HepG2 (cell line): ENCODE data around the gene SEC24B. TPM values are rescaled to one million over a fixed set of nuclear protein-coding genes. Genes with fewer than 3 reads are reported as not detected.

ENCODE experiments used
- FOXO1 ChIP-seq: sonication (generic); formaldehyde crosslinking; IDR thresholded peaks from 2 replicates; pipeline ENCODE4 v1.4.0; 2020; ENCODE audit warnings: missing genetic modification reagents
- HBP1 ChIP-seq: IDR thresholded peaks from 2 replicates; pipeline ENCODE4 v1.6.1; 2016; ENCODE audit warnings: low read depth, control low read depth
- HDAC1 ChIP-seq: sonication (generic); formaldehyde crosslinking; IDR thresholded peaks from 2 replicates; pipeline ENCODE4 v1.5.1; 2020; ENCODE audit warnings: mild to moderate bottlenecking, missing genetic modification reagents
- HOXA9 ChIP-seq: sonication (generic); formaldehyde crosslinking; IDR thresholded peaks from 2 replicates; pipeline ENCODE4 v1.8.1; 2022; ENCODE audit warnings: missing genetic modification reagents, mild to moderate bottlenecking, moderate library complexity, borderline replicate concordance
- ISL2 ChIP-seq: sonication (generic); formaldehyde crosslinking; IDR thresholded peaks from 2 replicates; pipeline ENCODE4 v1.5.0; 2020; ENCODE audit warnings: missing genetic modification reagents
- JARID2 ChIP-seq: sonication (generic); formaldehyde crosslinking; IDR thresholded peaks from 2 replicates; pipeline ENCODE4 v1.8.1; 2023; ENCODE audit warnings: missing genetic modification reagents, inconsistent platforms; ENCODE audit not compliant: insufficient replicate concordance
- KAT7 ChIP-seq: IDR thresholded peaks from 2 replicates; pipeline ENCODE4 v1.6.1; 2018; ENCODE audit warnings: borderline replicate concordance, missing compliant biosample characterization
- KAT8 ChIP-seq: IDR thresholded peaks from 2 replicates; pipeline ENCODE4 v1.6.1; 2016; ENCODE audit warnings: missing genetic modification reagents, missing compliant biosample characterization
- KDM6A ChIP-seq: IDR thresholded peaks from 2 replicates; pipeline ENCODE4 v1.6.1; 2016; ENCODE audit warnings: low read depth
- KMT2A ChIP-seq: sonication (generic); formaldehyde crosslinking; IDR thresholded peaks from 2 replicates; pipeline ENCODE4 v1.4.0; 2020; ENCODE audit warnings: missing genetic modification reagents
- NAIF1 ChIP-seq: sonication (generic); formaldehyde crosslinking; IDR thresholded peaks from 2 replicates; pipeline ENCODE4 v1.5.0; 2020; ENCODE audit warnings: mild to moderate bottlenecking, missing genetic modification reagents, borderline replicate concordance
- NKX3-1 ChIP-seq: sonication (generic); formaldehyde crosslinking; IDR thresholded peaks from 2 replicates; pipeline ENCODE4 v1.5.0; 2020; ENCODE audit warnings: missing genetic modification reagents
- POLR2A ChIP-seq, 2 experiments: IDR thresholded peaks; 2 replicates each; pipeline ENCODE4 v1.6.1; 2011; ENCODE audit warnings: low read depth in 2 of 2, low read length in 2 of 2, mild to moderate bottlenecking in 1 of 2, moderate library complexity in 1 of 2; ENCODE audit not compliant: insufficient read depth in 1 of 2
- SNAPC2 ChIP-seq: sonication (generic); formaldehyde crosslinking; IDR thresholded peaks from 2 replicates; pipeline ENCODE4 v1.8.1; 2022; ENCODE audit warnings: mild to moderate bottlenecking, missing genetic modification reagents
- TAF1 ChIP-seq: sonication (generic); formaldehyde crosslinking; IDR thresholded peaks from 2 replicates; pipeline ENCODE4 v1.4.0; 2020; ENCODE audit warnings: missing genetic modification reagents
- TBP ChIP-seq: sonication (generic); formaldehyde crosslinking; IDR thresholded peaks from 2 replicates; pipeline ENCODE4 v1.5.0; 2020; ENCODE audit warnings: missing genetic modification reagents
- TEF ChIP-seq: sonication (generic); formaldehyde crosslinking; IDR thresholded peaks from 2 replicates; pipeline ENCODE4 v1.5.0; 2020; ENCODE audit warnings: missing genetic modification reagents
- UBTF ChIP-seq: sonication (generic); formaldehyde crosslinking; IDR thresholded peaks from 2 replicates; pipeline ENCODE4 v1.4.0; 2020; ENCODE audit warnings: mild to moderate bottlenecking, missing genetic modification reagents
- ZBTB39 ChIP-seq: sonication (generic); formaldehyde crosslinking; IDR thresholded peaks from 2 replicates; pipeline ENCODE4 v1.5.0; 2020; ENCODE audit warnings: missing genetic modification reagents
- ZNF138 ChIP-seq: sonication (generic); formaldehyde crosslinking; IDR thresholded peaks from 2 replicates; pipeline ENCODE4 v1.5.0; 2020; ENCODE audit warnings: mild to moderate bottlenecking, low read depth, missing genetic modification reagents
- ZNF296 ChIP-seq: sonication (generic); formaldehyde crosslinking; conservative IDR thresholded peaks from 2 replicates; pipeline ENCODE4 v1.5.0; 2020; ENCODE audit warnings: mild to moderate bottlenecking, missing genetic modification reagents
- ZNF34 ChIP-seq: sonication (generic); formaldehyde crosslinking; IDR thresholded peaks from 2 replicates; pipeline ENCODE4 v1.4.0; 2020; ENCODE audit warnings: mild to moderate bottlenecking, missing genetic modification reagents, borderline replicate concordance
- ZNF350 ChIP-seq: sonication (generic); formaldehyde crosslinking; IDR thresholded peaks from 2 replicates; pipeline ENCODE4 v1.4.0; 2020; ENCODE audit warnings: mild to moderate bottlenecking, low read depth, missing genetic modification reagents, borderline replicate concordance
- ZNF543 ChIP-seq: sonication (generic); formaldehyde crosslinking; IDR thresholded peaks from 2 replicates; pipeline ENCODE4 v1.4.0; 2020; ENCODE audit warnings: mild to moderate bottlenecking, missing genetic modification reagents
- ZNF720 ChIP-seq: sonication (generic); formaldehyde crosslinking; IDR thresholded peaks from 2 replicates; pipeline ENCODE4 v1.4.0; 2020; ENCODE audit warnings: missing genetic modification reagents
- ZNF777 ChIP-seq: sonication (generic); formaldehyde crosslinking; IDR thresholded peaks from 2 replicates; pipeline ENCODE4 v1.4.0; 2020; ENCODE audit warnings: missing genetic modification reagents
- ZNF816 ChIP-seq: sonication (generic); formaldehyde crosslinking; IDR thresholded peaks from 2 replicates; pipeline ENCODE4 v1.8.0; 2022; ENCODE audit warnings: missing genetic modification reagents, mild to moderate bottlenecking, borderline replicate concordance
- ZNF891 ChIP-seq: sonication (generic); formaldehyde crosslinking; IDR thresholded peaks from 2 replicates; pipeline ENCODE4 v1.5.0; 2020; ENCODE audit warnings: mild to moderate bottlenecking, missing genetic modification reagents
- polyA plus RNA-seq, 8 experiments: library from polyadenylated mRNA; depleted of rRNA in 3 of 8; stranded (reverse) in 7 of 8; unstranded in 1 of 8; fragments of >200 nt; fragmentation: Illumina TruSeq in 4 of 8; extraction: Trizol in 4 of 8; gene quantifications; 2 replicates each; pipeline versions ENCODE4 v1.2.1 to v1.2.3, GENCODE V29; 2011 to 2016; ENCODE audit warnings: low read depth in 4 of 8, missing spikeins in 1 of 8, mixed read lengths in 1 of 8; ENCODE audit not compliant: insufficient read depth in 1 of 8
- total RNA-seq, 5 experiments: library from RNA; depleted of rRNA; stranded (reverse); fragments of >200 nt; fragmentation: Illumina TruSeq; extraction: Trizol; gene quantifications; 2 replicates each; pipeline ENCODE4 v1.2.3, GENCODE V29; 2016; ENCODE audit warnings: low read depth in 1 of 5

SEC24B gene
- total and polyA plus RNA-seq, 2 of the 13 experiments (the other 11 are each of a cell fraction or from before 2014, with no cell fraction given) = 14.6 to 39.0 TPM

- TF ChIP-seq NKX3-1 (CRISPR knock-in tag) = no peak
- no peak for TF ChIP-seq ZNF138
- TF ChIP-seq HBP1 (CRISPR knock-in tag) = no peak
- no peak for TF ChIP-seq UBTF
- no peak for TF ChIP-seq ZNF816 (CRISPR knock-in tag)
- no peak for TF ChIP-seq ZNF34 (CRISPR knock-in tag)
- TF ChIP-seq ISL2 = 0 out of 2 replicates have a peak, but pooled peaks have one; percentile 20
- no peak for TF ChIP-seq HOXA9 (CRISPR knock-in tag)
- peak; percentile 58; the same call in 1 of the 2 replicates for TF ChIP-seq ZNF777 (CRISPR knock-in tag)
- TF ChIP-seq ZNF720 = no peak
- no peak; the same call in 1 of the 2 replicates for TF ChIP-seq ZNF891 (CRISPR knock-in tag)
- TF ChIP-seq SNAPC2 (CRISPR knock-in tag) = no peak
- TF ChIP-seq KAT8 (CRISPR knock-in tag) = no peak
- no peak for TF ChIP-seq TBP (CRISPR knock-in tag)
- TF ChIP-seq JARID2 = no peak
- no peak for TF ChIP-seq HDAC1 (CRISPR knock-in tag)
- no peak for TF ChIP-seq ZBTB39 (CRISPR knock-in tag)
- no peak for TF ChIP-seq KDM6A
- 0 out of 2 replicates have a peak, but pooled peaks have one; percentile 10 for TF ChIP-seq KAT7
- TF ChIP-seq ZNF543 (CRISPR knock-in tag) = no peak
- 0 out of 2 replicates have a peak, but pooled peaks have one; percentile 27 for TF ChIP-seq NAIF1 (CRISPR knock-in tag)
- 0 out of 2 replicates have a peak, but pooled peaks have one; percentile 24 for TF ChIP-seq KMT2A
- no peak for TF ChIP-seq ZNF350 (CRISPR knock-in tag)
- no peak for TF ChIP-seq TEF (CRISPR knock-in tag)
- TF ChIP-seq ZNF296 (CRISPR knock-in tag) = no peak
- no peak for TF ChIP-seq FOXO1 (CRISPR knock-in tag)
- no peak for TF ChIP-seq TAF1 (CRISPR knock-in tag)
- no peak for TF ChIP-seq POLR2A (IDR thresholded peaks at IDR 0.05; ENCODE audit: insufficient read depth in 1 of 2, low read depth in 2 of 2, low read length in 2 of 2)
Observed at GRCh38 chr4:109559625-109559982, 126.0 kb downstream of the SEC24B start (continued).
